H9 (cell line): ENCODE results near the gene B3GNT9. TPM values are rescaled to one million over a fixed set of nuclear protein-coding genes. Genes with fewer than 3 reads are reported as not detected.

Experiments used
- DNase-seq: peaks from one replicate; pipeline ENCODE4 v3.0.0-alpha.2; 2017
- H2AFZ ChIP-seq: one replicate; pipeline ENCODE4 v1.6.1; 2013; ENCODE audit warnings: mild to moderate bottlenecking, low read length, control low read depth, moderate library complexity
- H2AK5ac ChIP-seq: 2 replicates; pipeline ENCODE4 v1.6.1; 2013; ENCODE audit warnings: low read length, control low read depth, mixed read lengths; ENCODE audit not compliant: insufficient read length
- H2BK120ac ChIP-seq: one replicate; pipeline ENCODE4 v1.6.1; 2013; ENCODE audit warnings: low read depth, mild to moderate bottlenecking, low read length, control low read depth, inconsistent platforms; ENCODE audit not compliant: poor library complexity, severe bottlenecking
- H2BK12ac ChIP-seq: 2 replicates; pipeline ENCODE4 v1.6.1; 2013; ENCODE audit warnings: low read length, control low read depth, mixed read lengths, low read depth; ENCODE audit not compliant: insufficient read length
- H2BK15ac ChIP-seq: 2 replicates; pipeline ENCODE4 v1.6.1; 2013; ENCODE audit warnings: low read depth, low read length, control low read depth
- H2BK20ac ChIP-seq: one replicate; pipeline ENCODE4 v1.6.1; 2013; ENCODE audit warnings: low read depth, mild to moderate bottlenecking, low read length, control low read depth, inconsistent platforms; ENCODE audit not compliant: poor library complexity, severe bottlenecking
- H2BK5ac ChIP-seq: 2 replicates; pipeline ENCODE4 v1.6.1; 2013; ENCODE audit warnings: low read length, control low read depth, mixed read lengths; ENCODE audit not compliant: insufficient read length
- H3K14ac ChIP-seq: 2 replicates; pipeline ENCODE4 v1.6.1; 2013; ENCODE audit warnings: low read length, control low read depth; ENCODE audit not compliant: insufficient read depth
- H3K18ac ChIP-seq: 2 replicates; pipeline ENCODE4 v1.6.1; 2013; ENCODE audit warnings: low read depth, mild to moderate bottlenecking, mixed read lengths, low read length, control low read depth; ENCODE audit not compliant: insufficient read length
- H3K23ac ChIP-seq: 2 replicates; pipeline ENCODE4 v1.6.1; 2013; ENCODE audit warnings: low read length, control low read depth, mixed read lengths, low read depth; ENCODE audit not compliant: insufficient read length
- H3K23me2 ChIP-seq: 2 replicates; pipeline ENCODE4 v1.6.1; 2013; ENCODE audit warnings: low read depth, mild to moderate bottlenecking, mixed read lengths, low read length, control low read depth; ENCODE audit not compliant: insufficient read length, poor library complexity, severe bottlenecking
- H3K27ac ChIP-seq: 2 replicates; pipeline ENCODE4 v1.5.1; 2013; ENCODE audit warnings: low read length, control low read depth, mixed read lengths, low read depth; ENCODE audit not compliant: insufficient read length
- H3K27me3 ChIP-seq: 2 replicates; pipeline ENCODE4 v1.6.1; 2013; ENCODE audit warnings: low read length, control low read depth, inconsistent platforms; ENCODE audit not compliant: insufficient read depth
- H3K4ac ChIP-seq: 2 replicates; pipeline ENCODE4 v1.6.1; 2013; ENCODE audit warnings: low read depth, mild to moderate bottlenecking, control low read depth, inconsistent platforms, low read length, moderate library complexity
- H3K4me1 ChIP-seq: 2 replicates; pipeline ENCODE4 v1.6.1; 2013; ENCODE audit warnings: low read length, control low read depth, inconsistent platforms; ENCODE audit not compliant: insufficient read depth
- H3K4me2 ChIP-seq: 2 replicates; pipeline ENCODE4 v1.6.1; 2013; ENCODE audit warnings: low read length, control low read depth, mixed read lengths; ENCODE audit not compliant: insufficient read length, insufficient read depth
- H3K56ac ChIP-seq: 2 replicates; pipeline ENCODE4 v1.6.1; 2013; ENCODE audit warnings: low read depth, mild to moderate bottlenecking, mixed read lengths, low read length, control low read depth; ENCODE audit not compliant: insufficient read length
- H3K79me1 ChIP-seq: 2 replicates; pipeline ENCODE4 v1.6.1; 2013; ENCODE audit warnings: low read depth, mild to moderate bottlenecking, moderate library complexity, low read length, control low read depth, inconsistent platforms; ENCODE audit not compliant: insufficient read depth, poor library complexity, severe bottlenecking
- H3K79me2 ChIP-seq: 2 replicates; pipeline ENCODE4 v1.6.1; 2013; ENCODE audit warnings: low read length, control low read depth, inconsistent platforms; ENCODE audit not compliant: insufficient read depth
- H3K9ac ChIP-seq: 2 replicates; pipeline ENCODE4 v1.6.1; 2013; ENCODE audit warnings: low read length, control low read depth, mixed read lengths; ENCODE audit not compliant: insufficient read length; ENCODE audit errors: extremely low read depth
- H3K9me3 ChIP-seq: one replicate; pipeline ENCODE4 v1.6.1; 2013; ENCODE audit warnings: low read depth, low read length, inconsistent platforms; ENCODE audit not compliant: control insufficient read depth
- H3T11ph ChIP-seq: one replicate; pipeline ENCODE4 v1.6.1; 2013; ENCODE audit warnings: mild to moderate bottlenecking, low read length, control low read depth, inconsistent platforms
- H4K20me1 ChIP-seq: one replicate; pipeline ENCODE4 v1.6.1; 2013; ENCODE audit not compliant: control insufficient read depth, insufficient read length, insufficient read depth
- H4K5ac ChIP-seq: 2 replicates; pipeline ENCODE4 v1.6.1; 2013; ENCODE audit warnings: low read depth, mild to moderate bottlenecking, mixed read lengths, low read length, control low read depth; ENCODE audit not compliant: insufficient read length
- H4K8ac ChIP-seq: replicated peaks from 2 replicates; pipeline ENCODE4 v1.6.1; 2013; ENCODE audit warnings: low read length, control low read depth, mixed read lengths, low read depth; ENCODE audit not compliant: insufficient read length
- H4K91ac ChIP-seq: 2 replicates; pipeline ENCODE4 v1.6.1; 2013; ENCODE audit warnings: low read depth, mild to moderate bottlenecking, moderate library complexity, mixed read lengths, low read length, control low read depth; ENCODE audit not compliant: insufficient read length
- H3K27ac Mint-ChIP-seq, 3 experiments: 2 replicates in 2 of 3; 3 replicates in 1 of 3; pipeline ENCODE4 v1.8.0; 2020 to 2021; ENCODE audit warnings: mixed read lengths in 3 of 3, mild to moderate bottlenecking in 1 of 3, moderate library complexity in 1 of 3
- H3K27me3 Mint-ChIP-seq: 2 replicates; pipeline ENCODE4 v1.8.0; 2021; ENCODE audit warnings: low read depth, mild to moderate bottlenecking, moderate library complexity, mixed read lengths
- H3K36me3 Mint-ChIP-seq, 3 experiments: 2 replicates in 2 of 3; 3 replicates in 1 of 3; pipeline ENCODE4 v1.8.0; 2020 to 2021; ENCODE audit warnings: low read depth in 3 of 3, mixed read lengths in 3 of 3; ENCODE audit not compliant: insufficient read depth in 1 of 3
- H3K4me1 Mint-ChIP-seq, 2 experiments: 2 replicates each; pipeline ENCODE4 v1.8.0; 2020; ENCODE audit warnings: mixed read lengths in 2 of 2
- H3K4me3 Mint-ChIP-seq, 2 experiments: 2 replicates in 1 of 2; 3 replicates in 1 of 2; pipeline ENCODE4 v1.8.0; 2020 to 2021; ENCODE audit warnings: mild to moderate bottlenecking in 2 of 2, mixed read lengths in 2 of 2, moderate library complexity in 1 of 2
- H3K9me3 Mint-ChIP-seq, 2 experiments: 2 replicates in 1 of 2; 3 replicates in 1 of 2; pipeline ENCODE4 v1.8.0; 2020; ENCODE audit warnings: mild to moderate bottlenecking in 2 of 2, mixed read lengths in 2 of 2, moderate library complexity in 1 of 2
- CTCF ChIP-seq: fragments of 200-600 bp; sonication (generic); conservative IDR thresholded peaks from 3 replicates; pipeline ENCODE4 v1.8.0; 2021; ENCODE audit warnings: antibody characterized with exemption, mild to moderate bottlenecking
- WGBS: extraction: QIAGEN DNeasy Blood & Tissue Kit; methylation state at CpG from one replicate; pipeline ENCODE4 v1.1.7; 2013; ENCODE audit warnings: missing lambda C conversion rate, low lambda C conversion rate, mixed read lengths; ENCODE audit not compliant: insufficient read length; ENCODE audit errors: extremely low coverage; 5-methylcytosine and 5-hydroxymethylcytosine counted together
- total RNA-seq: library from RNA; stranded (reverse); gene quantifications from 2 replicates; pipeline ENCODE4 v1.2.1, GENCODE V29; 2021

Gene B3GNT9
- total RNA-seq, 1 experiment from 2014 or later, result 11.2 TPM

- no CpG with 5 or more reads among the region's 22 CpGs for WGBS
Observed at GRCh38 chr16:67199808-67200198, 49.0 kb upstream of the B3GNT9 start.

More at GRCh38 chr16:67199808-67200198, 49.0 kb upstream of the B3GNT9 start:
- Mint-ChIP-seq H3K36me3 (peaks cover 26 to 63% (median 38%) of the 10 kb centered on the region in 3 experiments), H3K4me3 (peak overlapping the region; percentile 71 to 80), H3K9me3 (no peaks in the 10 kb centered on the region), H3K4me1 (peaks cover 7 to 12% of the 10 kb centered on the region in 2 experiments), H3K27me3 (0 out of 2 replicates have a peak, but pooled peaks cover 2% of the 10 kb centered on the region), H3K27ac (peak overlapping the region; percentile 68 to 94 (median 70); a peak in 5 of 7 replicates)
- Histone ChIP-seq H2AFZ (no peak overlapping the region), H3K27me3 (no peaks in the 10 kb centered on the region), H3K27ac (no peak overlapping the region), H3K9ac (no peak overlapping the region), H3K14ac (no peak overlapping the region), H3K4me1 (no peaks in the 10 kb centered on the region), H2BK5ac (no peak overlapping the region), H4K5ac (no peak overlapping the region), H3K79me1 (no peaks in the 10 kb centered on the region), H3K9me3 (no peaks in the 10 kb centered on the region), H4K91ac (no peak overlapping the region), H4K20me1 (no peaks in the 10 kb centered on the region), H3K4ac (no peak overlapping the region), H3K56ac (no peak overlapping the region), H3K23me2 (no peaks in the 10 kb centered on the region), H3K4me2 (peak overlapping the region; percentile 47), H2BK120ac (no peak overlapping the region), H3K79me2 (no peaks in the 10 kb centered on the region), H3K18ac (no peak overlapping the region), H2BK20ac (no peak overlapping the region), H2BK15ac (no peak overlapping the region), H4K8ac (no peak overlapping the region), H2AK5ac (no peak overlapping the region), H3T11ph (no peak overlapping the region), H3K23ac (no peak overlapping the region), H2BK12ac (no peak overlapping the region)
- peak; percentile 57 for TF ChIP-seq CTCF
- peak; percentile 78 for DNase-seq
